ENCODE data around the gene CRIP1.

The CRIP1 gene

DNA sequence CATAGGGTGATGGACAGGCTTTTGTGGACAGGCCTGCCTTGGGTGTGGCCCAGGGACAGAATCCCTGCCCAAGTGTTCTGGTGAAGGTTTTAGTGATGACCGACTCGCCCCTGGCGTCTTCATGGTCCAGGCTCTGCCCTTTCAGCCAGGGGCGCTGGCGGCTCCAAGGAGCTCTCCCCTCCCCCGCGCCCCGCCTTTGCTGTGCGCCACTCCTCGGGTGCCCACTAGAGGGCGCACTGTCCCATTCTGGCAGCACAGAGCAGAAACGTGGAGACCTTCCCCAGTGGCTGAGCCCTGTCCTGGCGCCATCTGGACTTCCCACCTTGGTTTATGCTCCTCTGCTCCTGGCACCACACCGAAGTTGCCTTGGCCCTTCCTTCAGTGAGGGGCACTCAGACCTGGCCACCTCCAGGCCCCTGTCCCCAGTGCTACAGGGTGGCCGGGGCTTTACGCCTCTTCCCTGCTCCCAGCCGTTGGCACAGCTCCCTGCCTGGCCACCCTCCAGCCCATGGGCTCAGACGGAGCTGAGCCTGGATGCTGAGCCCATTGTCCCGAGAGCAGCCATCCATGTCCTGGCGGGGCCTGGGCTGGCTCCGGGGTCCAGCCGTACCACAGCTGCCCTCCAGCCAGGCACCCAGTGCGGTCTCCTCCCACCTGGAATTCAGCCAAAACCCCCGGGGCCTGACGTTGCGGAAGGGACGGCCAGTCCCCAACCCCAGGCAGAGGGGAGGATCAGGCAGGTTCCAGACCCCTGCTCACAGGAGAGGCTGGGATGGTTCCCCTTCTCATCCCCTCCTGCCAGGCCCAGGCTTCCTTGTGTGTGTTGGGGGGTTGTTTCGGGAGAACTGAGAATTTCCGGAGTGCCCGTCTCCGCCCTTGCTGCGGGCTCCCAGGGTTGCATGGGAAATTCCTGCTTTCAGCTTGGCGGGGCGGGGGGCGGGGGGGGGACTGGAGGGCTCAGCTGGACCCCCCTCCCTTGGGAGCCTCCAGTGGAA lies 5.6 kb upstream of the CRIP1 start:
- DNase-seq (ENCODE audit: low read depth): peak; percentile 83

DNA sequence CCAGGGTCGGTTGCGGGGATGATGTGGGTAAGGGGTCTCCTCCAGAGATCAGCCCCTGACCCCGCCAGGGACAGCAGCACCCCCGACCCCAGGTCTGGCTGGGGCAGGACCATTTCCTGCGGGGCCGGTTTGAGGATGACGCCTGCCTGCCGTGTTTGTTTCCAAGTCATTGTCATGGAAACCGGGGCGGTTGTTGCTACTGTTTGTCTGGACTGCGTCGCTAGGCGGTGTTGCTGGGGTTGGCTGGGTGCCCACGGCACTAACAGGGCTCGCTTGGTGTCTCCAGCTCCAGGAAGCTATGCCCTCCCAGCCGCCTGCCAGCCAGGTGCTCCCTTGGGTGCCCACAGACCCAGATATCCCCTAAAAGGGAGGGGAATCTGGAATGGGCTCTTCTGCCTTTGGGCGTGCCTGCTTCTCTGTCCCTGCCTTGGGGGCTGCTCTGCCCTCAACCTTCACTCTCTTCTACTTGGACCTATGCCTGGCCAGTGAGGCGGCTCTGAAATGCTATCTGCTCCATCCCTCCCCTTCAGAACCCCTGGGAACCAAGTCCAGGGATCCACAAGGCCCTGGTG lies 4.7 kb upstream of the CRIP1 start:
- DNase-seq (ENCODE audit: low read depth): peak; percentile 76

GRCh38 chr14:105482486-105483110 lies 4.1 kb upstream of the CRIP1 start:
- no peak for DNase-seq (ENCODE audit: low read depth)

GRCh38 chr14:105483300-105484068 lies 3.2 kb upstream of the CRIP1 start:
- no peak for DNase-seq (ENCODE audit: low read depth)

- no peak for DNase-seq (ENCODE audit: low read depth)
Observed at GRCh38 chr14:105484069-105484996, 2.4 kb upstream of the CRIP1 start.

- DNase-seq (ENCODE audit: low read depth): no peak
Observed at GRCh38 chr14:105484997-105485393, 1.7 kb upstream of the CRIP1 start.

GRCh38 chr14:105485739-105486162 lies 935 bp upstream of the CRIP1 start:
- no peak for DNase-seq (ENCODE audit: low read depth)

- no peak for DNase-seq (ENCODE audit: low read depth)
Observed at GRCh38 chr14:105486974-105487448, 325 bp downstream of the CRIP1 start.

DNA sequence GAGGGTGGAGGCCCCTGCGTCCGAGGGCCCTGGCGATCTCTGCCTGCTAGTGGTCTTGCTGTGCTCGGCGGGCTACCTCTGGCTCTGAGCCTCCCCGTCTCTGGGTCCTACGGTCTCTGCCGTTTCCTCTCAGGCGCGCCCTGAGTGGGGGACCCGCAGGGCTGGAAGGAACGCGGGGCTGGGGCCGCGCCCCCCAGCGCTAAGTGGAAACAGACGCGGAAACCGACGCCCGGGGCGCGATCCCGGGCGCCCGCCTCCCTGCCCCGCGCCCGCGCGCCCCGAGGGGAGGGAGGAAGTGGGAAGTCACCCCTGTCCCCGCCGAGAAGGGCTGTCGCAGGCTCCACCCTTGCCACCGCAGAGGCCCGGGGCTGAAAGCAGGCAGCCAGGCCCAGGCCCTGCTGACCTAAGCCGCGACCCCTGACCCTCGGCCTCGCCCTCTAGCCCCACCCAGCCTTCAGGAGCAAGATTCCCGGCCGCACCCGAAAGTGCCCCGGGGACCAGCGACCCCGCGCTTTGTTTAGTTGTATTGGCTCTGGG lies 831 bp downstream of the CRIP1 start:
- DNase-seq (ENCODE audit: low read depth): no peak

- no peak for DNase-seq (ENCODE audit: low read depth)
Observed at GRCh38 chr14:105487986-105488777, 1.5 kb downstream of the CRIP1 start.

GRCh38 chr14:105488781-105489541 lies 2.3 kb downstream of the CRIP1 start:
- no peak for DNase-seq (ENCODE audit: low read depth)

- peak; percentile 63 for DNase-seq (ENCODE audit: low read depth)
Observed at GRCh38 chr14:105489542-105490266, 3.0 kb downstream of the CRIP1 start.

- DNase-seq (ENCODE audit: low read depth): no peak
Observed at GRCh38 chr14:105490267-105490571, 3.5 kb downstream of the CRIP1 start.

DNA sequence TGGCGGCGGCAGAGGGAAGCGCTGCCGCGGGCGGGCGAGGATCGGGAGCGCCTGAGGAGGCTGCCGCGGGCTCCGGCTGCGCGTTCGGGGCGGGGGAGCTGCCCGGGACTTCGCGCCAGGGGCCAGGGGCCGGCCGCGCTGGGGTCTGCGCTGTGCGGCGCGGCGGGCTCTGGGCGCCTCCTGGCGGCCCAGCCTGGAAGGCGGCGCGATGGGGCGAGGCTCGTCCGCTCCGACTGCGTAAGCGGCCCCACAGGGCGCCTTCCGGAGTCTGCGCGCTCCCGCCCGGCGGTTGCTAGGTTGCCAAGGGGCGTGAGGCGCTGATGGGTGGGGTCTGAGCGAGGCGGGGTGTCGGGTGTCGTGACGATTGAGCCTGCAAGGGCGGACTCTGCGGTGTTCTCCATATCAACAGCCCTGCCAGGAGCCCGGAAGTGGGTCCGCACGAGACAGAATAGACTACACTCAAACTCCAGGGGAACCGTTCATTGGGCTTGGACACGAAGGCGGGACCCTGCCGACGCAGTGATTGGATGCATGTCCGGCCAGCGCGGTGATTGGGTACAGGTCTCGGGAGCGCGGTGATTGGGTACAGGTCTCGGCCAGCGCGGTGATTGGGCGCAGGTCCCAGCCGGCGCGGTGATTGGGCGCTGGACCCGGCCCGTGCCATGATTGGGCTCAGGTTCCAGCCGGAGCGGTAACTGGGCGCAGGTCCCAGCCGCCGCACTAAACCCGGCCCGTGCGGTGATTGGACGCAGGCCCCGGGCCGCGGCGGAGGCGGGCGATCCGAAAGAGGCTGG lies 4.1 kb downstream of the CRIP1 start, which contains the start of gene TEDC1:
TEDC1 (plus strand) TSS at position 675 of the 794 bp plus-strand sequence. CDS start 130 bp downstream, outside the sequence.
- peak; percentile 96 for DNase-seq (ENCODE audit: low read depth)

GRCh38 chr14:105491366-105491973 lies 4.8 kb downstream of the CRIP1 start:
- peak; percentile 82 for DNase-seq (ENCODE audit: low read depth)

DNA sequence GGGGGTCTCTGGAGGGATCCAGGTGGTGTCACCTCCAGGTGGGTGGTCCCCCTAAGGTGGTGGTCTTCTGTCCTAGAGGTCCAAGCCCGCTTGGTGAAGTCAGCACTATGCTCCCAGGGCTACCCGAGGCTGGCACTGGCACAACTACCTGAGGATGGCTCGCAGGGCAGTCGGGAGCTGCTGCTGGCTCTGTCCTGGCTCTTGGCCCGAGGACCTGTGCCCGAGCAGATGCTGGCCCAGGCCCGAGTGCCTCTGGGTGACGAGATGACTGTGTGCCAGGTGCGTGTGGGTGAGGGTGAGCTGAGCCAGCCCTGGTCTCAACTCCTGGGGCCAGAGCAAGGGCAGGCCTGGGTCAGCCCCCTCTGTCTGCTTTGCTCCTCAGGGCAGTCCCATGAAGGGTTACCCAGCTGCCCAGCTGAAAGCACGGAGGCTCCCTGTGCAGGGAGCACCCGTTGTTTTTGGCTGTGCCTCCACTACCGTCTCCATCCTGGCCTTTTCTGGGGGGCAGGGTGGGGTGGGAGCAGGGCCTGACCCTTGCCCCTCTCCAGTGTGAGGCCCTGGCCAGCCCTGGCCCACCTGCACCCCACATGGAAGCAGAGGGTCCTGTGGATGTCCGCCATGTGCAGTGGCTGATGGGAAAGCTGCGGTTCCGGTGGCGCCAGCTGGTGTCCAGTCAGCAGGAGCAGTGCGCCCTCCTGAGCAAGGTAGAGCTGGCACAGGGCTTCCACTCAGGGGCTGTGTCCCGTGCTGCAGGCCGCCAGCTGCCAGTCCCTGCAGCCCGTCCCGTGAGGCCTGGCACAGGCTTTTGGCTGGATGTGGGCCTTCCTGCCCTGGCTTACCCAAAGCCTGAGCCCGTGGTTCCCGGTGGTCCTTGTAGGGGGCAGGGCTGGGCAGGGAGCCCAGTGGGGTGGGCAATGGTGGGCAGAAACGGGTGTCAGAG lies 5.6 kb downstream of the CRIP1 start:
- no peak for DNase-seq (ENCODE audit: low read depth)
